Nephron progenitor cell (in vitro differentiated cells): ENCODE measurements around the gene DNAJC8.

Experiments used
- DNase-seq: peaks from one replicate; pipeline ENCODE4 v3.0.0; 2021
- H3K27ac Mint-ChIP-seq: 2 replicates; pipeline ENCODE4 v1.8.0; 2021; ENCODE audit warnings: mild to moderate bottlenecking, moderate library complexity, mixed read lengths
- H3K27me3 Mint-ChIP-seq: 2 replicates; pipeline ENCODE4 v1.8.0; 2021; ENCODE audit warnings: mild to moderate bottlenecking, low read depth, mixed read lengths; ENCODE audit not compliant: poor library complexity
- H3K36me3 Mint-ChIP-seq: 2 replicates; pipeline ENCODE4 v1.8.0; 2021; ENCODE audit warnings: low read depth, mixed read lengths
- H3K4me1 Mint-ChIP-seq: 2 replicates; pipeline ENCODE4 v1.8.0; 2021; ENCODE audit warnings: mixed read lengths
- H3K4me3 Mint-ChIP-seq: 2 replicates; pipeline ENCODE4 v1.8.0; 2021; ENCODE audit warnings: mild to moderate bottlenecking, moderate library complexity, mixed read lengths
- H3K9me3 Mint-ChIP-seq: 2 replicates; pipeline ENCODE4 v1.8.0; 2021; ENCODE audit warnings: mild to moderate bottlenecking, moderate library complexity, mixed read lengths
- CTCF ChIP-seq: fragments of 200-600 bp; sonication (generic); IDR thresholded peaks from 2 replicates; pipeline ENCODE4 v1.5.0; 2021; ENCODE audit warnings: antibody characterized with exemption

DNAJC8 gene

GRCh38 chr1:28241638-28242241 is 8.9 kb upstream of the DNAJC8 start:
- H3K4me1 Mint-ChIP-seq: peaks cover 34% of the 10 kb centered on the region
- no peak for DNase-seq
- H3K27me3 Mint-ChIP-seq: peaks cover 3% of the 10 kb centered on the region
- no peak overlapping the region for H3K27ac Mint-ChIP-seq
- no peak overlapping the region for H3K4me3 Mint-ChIP-seq
- no peak for TF ChIP-seq CTCF
- no peaks in the 10 kb centered on the region for H3K9me3 Mint-ChIP-seq
- no peaks in the 10 kb centered on the region for H3K36me3 Mint-ChIP-seq

- no peaks in the 10 kb centered on the region for H3K9me3 Mint-ChIP-seq
- H3K27me3 Mint-ChIP-seq: peaks cover 3% of the 10 kb centered on the region
- no peaks in the 10 kb centered on the region for H3K36me3 Mint-ChIP-seq
- no peak for TF ChIP-seq CTCF
- peaks cover 26% of the 10 kb centered on the region for H3K4me1 Mint-ChIP-seq
- DNase-seq: no peak
- H3K27ac Mint-ChIP-seq: no peak overlapping the region
- H3K4me3 Mint-ChIP-seq: no peak overlapping the region
These were observed 7.2 kb upstream of the DNAJC8 start for GRCh38 chr1:28240024-28240423.

GRCh38 chr1:28239004-28239403 is 6.2 kb upstream of the DNAJC8 start:
- Mint-ChIP-seq H3K27ac (no peak overlapping the region), H3K9me3 (no peaks in the 10 kb centered on the region), H3K4me3 (no peak overlapping the region), H3K4me1 (peaks cover 23% of the 10 kb centered on the region), H3K36me3 (no peaks in the 10 kb centered on the region), H3K27me3 (peaks cover 3% of the 10 kb centered on the region)
- no peak for DNase-seq
- TF ChIP-seq CTCF: no peak

- no peak for TF ChIP-seq CTCF
- H3K27ac Mint-ChIP-seq: no peak overlapping the region
- DNase-seq: no peak
- H3K27me3 Mint-ChIP-seq: peaks cover 8% of the 10 kb centered on the region
- H3K36me3 Mint-ChIP-seq: no peaks in the 10 kb centered on the region
- no peaks in the 10 kb centered on the region for H3K9me3 Mint-ChIP-seq
- H3K4me3 Mint-ChIP-seq: no peak overlapping the region
- peaks cover 32% of the 10 kb centered on the region for H3K4me1 Mint-ChIP-seq
These were observed 4.0 kb upstream of the DNAJC8 start for GRCh38 chr1:28236656-28237322.

- no peak within 1 kb of the TSS for H3K4me3 Mint-ChIP-seq
- H3K36me3 Mint-ChIP-seq: no peaks in the 10 kb centered on the region
- H3K27ac Mint-ChIP-seq: no peak within 1 kb of the TSS
- TF ChIP-seq CTCF: no peak
- H3K27me3 Mint-ChIP-seq: peaks cover 9% of the 10 kb centered on the region
- H3K4me1 Mint-ChIP-seq: peaks cover 26% of the 10 kb centered on the region
- H3K9me3 Mint-ChIP-seq: no peaks in the 10 kb centered on the region
- DNase-seq: peak; percentile 92
These were observed 3.2 kb upstream of the DNAJC8 start, which contains the start of gene ATP5IF1 for GRCh38 chr1:28235755-28236655. Gene ATP5IF1 (plus strand): TSS chr1:28236124. CDS start chr1:28236184, 60 bp downstream.
